Prostate gland (tissue), 2 donors: ENCODE measurements around the gene ITGB2.

Source experiments
- POLR2A ChIP-seq: fragments of 450-650 bp; IDR thresholded peaks from one replicate; pipeline ENCODE4 v1.6.1; 2016; ENCODE audit warnings: antibody characterized with exemption, mild to moderate bottlenecking
- POLR2AphosphoS5 ChIP-seq: sonication (generic); formaldehyde crosslinking; IDR thresholded peaks from one replicate; pipeline ENCODE4 v1.6.1; 2017; ENCODE audit warnings: antibody characterized with exemption
- TF ChIP-seq, protein P1 (sequence below), 4 experiments: fragments of 200-600 bp in 2 of 4; fragments of 450-650 bp in 2 of 4; sonication (generic) in 2 of 4; IDR thresholded peaks; 1 replicate in 3 of 4; 2 replicates in 1 of 4; pipeline ENCODE4 v1.5.1; 2016 to 2019; ENCODE audit warnings: antibody characterized with exemption in 4 of 4, mild to moderate bottlenecking in 2 of 4, moderate library complexity in 2 of 4

DNA sequence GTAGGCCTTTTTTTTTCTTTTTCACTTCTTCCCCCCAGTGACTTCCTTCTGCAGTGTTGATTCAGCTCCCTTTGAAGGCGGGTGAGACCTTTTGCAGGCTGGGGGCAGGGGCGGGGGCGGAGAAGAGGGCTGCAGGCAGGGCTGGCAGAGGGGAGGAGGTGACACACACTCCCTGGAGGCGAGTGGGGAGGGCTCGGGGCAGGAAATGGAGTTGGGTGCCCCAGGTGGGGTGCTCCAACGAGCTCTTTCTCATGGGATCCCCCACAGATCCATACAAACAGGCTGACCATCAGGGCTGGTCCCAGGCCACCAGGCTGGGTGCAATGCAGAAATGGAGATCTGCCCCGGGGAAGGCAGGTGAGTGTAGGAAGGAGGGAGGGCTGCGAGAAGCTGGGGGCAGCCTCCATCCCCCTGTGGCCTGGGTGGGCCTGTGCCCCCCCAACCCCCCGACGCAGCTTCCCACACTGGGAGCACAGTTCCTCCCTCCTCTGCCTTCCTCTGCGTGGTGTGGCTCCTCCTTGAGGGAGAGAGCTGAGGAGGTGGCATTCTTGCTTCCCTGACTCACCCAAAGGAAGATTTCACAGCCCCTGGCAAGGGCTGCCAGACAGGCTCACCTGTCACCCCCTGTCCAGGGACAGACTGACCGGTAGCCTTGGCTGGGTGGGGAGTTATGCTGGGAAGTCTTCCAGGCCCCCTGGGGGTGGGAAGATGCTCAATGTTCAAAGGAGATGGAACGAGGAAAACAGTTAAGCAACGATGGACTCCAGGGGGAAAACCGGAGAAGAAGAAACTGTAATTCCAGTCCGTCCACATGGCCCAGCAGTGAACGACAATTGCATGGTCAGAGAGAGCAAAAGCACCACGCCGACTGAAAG, 7.1 kb upstream of the ITGB2 start:
- TF ChIP-seq, protein P1, sequence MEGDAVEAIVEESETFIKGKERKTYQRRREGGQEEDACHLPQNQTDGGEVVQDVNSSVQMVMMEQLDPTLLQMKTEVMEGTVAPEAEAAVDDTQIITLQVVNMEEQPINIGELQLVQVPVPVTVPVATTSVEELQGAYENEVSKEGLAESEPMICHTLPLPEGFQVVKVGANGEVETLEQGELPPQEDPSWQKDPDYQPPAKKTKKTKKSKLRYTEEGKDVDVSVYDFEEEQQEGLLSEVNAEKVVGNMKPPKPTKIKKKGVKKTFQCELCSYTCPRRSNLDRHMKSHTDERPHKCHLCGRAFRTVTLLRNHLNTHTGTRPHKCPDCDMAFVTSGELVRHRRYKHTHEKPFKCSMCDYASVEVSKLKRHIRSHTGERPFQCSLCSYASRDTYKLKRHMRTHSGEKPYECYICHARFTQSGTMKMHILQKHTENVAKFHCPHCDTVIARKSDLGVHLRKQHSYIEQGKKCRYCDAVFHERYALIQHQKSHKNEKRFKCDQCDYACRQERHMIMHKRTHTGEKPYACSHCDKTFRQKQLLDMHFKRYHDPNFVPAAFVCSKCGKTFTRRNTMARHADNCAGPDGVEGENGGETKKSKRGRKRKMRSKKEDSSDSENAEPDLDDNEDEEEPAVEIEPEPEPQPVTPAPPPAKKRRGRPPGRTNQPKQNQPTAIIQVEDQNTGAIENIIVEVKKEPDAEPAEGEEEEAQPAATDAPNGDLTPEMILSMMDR (IDR thresholded peaks at IDR 0.05) = no peak
- TF ChIP-seq POLR2A (no peak), POLR2AphosphoS5 (no peak)
